GM19397 (cell line): ENCODE data around the gene AK1.

Experiments
- ATAC-seq: cut with Tn5 transposase; IDR thresholded peaks from one replicate; pipeline ENCODE4 v1.9.1; 2021; ENCODE audit warnings: mild to moderate bottlenecking, moderate library complexity; ENCODE audit not compliant: unreplicated experiment

The AK1 gene

GRCh38 chr9:127909839-127910273 lies 32.4 kb upstream of the AK1 start:
- ATAC-seq = no peak

- no peak for ATAC-seq
These were observed 31.1 kb upstream of the AK1 start for GRCh38 chr9:127908660-127908926.

GRCh38 chr9:127907867-127908659 lies 30.6 kb upstream of the AK1 start:
- ATAC-seq = no peak

GRCh38 chr9:127905788-127906191 lies 28.3 kb upstream of the AK1 start:
- no peak for ATAC-seq

GRCh38 chr9:127905004-127905728 lies 27.7 kb upstream of the AK1 start:
- ATAC-seq = no peak

GRCh38 chr9:127904561-127905003 lies 27.1 kb upstream of the AK1 start:
- ATAC-seq = no peak

GRCh38 chr9:127903557-127904475 lies 26.3 kb upstream of the AK1 start:
- ATAC-seq = no peak

GRCh38 chr9:127899128-127899943 lies 21.9 kb upstream of the AK1 start, which contains the start of gene ST6GALNAC6:
TSS of gene ST6GALNAC6 (minus strand) at chr9:127899603. CDS start at chr9:127897981, 1,622 bp downstream.
- ATAC-seq = peak; percentile 66

GRCh38 chr9:127898433-127899127 lies 21.1 kb upstream of the AK1 start:
- no peak for ATAC-seq

GRCh38 chr9:127897193-127897692 lies 19.8 kb upstream of the AK1 start:
- no peak for ATAC-seq

GRCh38 chr9:127896395-127897192 lies 19.1 kb upstream of the AK1 start:
- ATAC-seq = no peak

- ATAC-seq = no peak
These were observed 18.3 kb upstream of the AK1 start for GRCh38 chr9:127895811-127896210.

GRCh38 chr9:127893392-127893791 lies 15.9 kb upstream of the AK1 start:
- no peak for ATAC-seq

- ATAC-seq = no peak
These were observed 15.4 kb upstream of the AK1 start for GRCh38 chr9:127892831-127893230.

- no peak for ATAC-seq
These were observed 12.6 kb upstream of the AK1 start for GRCh38 chr9:127890053-127890452.

GRCh38 chr9:127887792-127888191 lies 10.3 kb upstream of the AK1 start:
- no peak for ATAC-seq

GRCh38 chr9:127886401-127886972 lies 9.0 kb upstream of the AK1 start:
- no peak for ATAC-seq

GRCh38 chr9:127885508-127886281 lies 8.2 kb upstream of the AK1 start:
- ATAC-seq = no peak
